Activated CD4-positive, alpha-beta T cell treated with anti-CD3 and anti-CD28 coated beads for 48 hours (primary cell): Measurements from ENCODE around the gene CCDC91.

Experiments used
- DNase-seq: peaks from one replicate; pipeline ENCODE4 v3.0.0-alpha.2; 2020

Gene CCDC91

GRCh38 chr12:28550757-28551704 lies 360.8 kb downstream of the CCDC91 start:
- no peak for DNase-seq

- DNase-seq, result no peak
Measured at GRCh38 chr12:28552251-28552970, 362.2 kb downstream of the CCDC91 start.

GRCh38 chr12:28555748-28556147 lies 365.5 kb downstream of the CCDC91 start:
- no peak for DNase-seq

- DNase-seq, result no peak
Measured at GRCh38 chr12:28558250-28558649, 368.0 kb downstream of the CCDC91 start.

- DNase-seq, result no peak
Measured at GRCh38 chr12:28563286-28563685, 373.0 kb downstream of the CCDC91 start.

- DNase-seq, result no peak
Measured at GRCh38 chr12:28563936-28564335, 373.7 kb downstream of the CCDC91 start.

DNA sequence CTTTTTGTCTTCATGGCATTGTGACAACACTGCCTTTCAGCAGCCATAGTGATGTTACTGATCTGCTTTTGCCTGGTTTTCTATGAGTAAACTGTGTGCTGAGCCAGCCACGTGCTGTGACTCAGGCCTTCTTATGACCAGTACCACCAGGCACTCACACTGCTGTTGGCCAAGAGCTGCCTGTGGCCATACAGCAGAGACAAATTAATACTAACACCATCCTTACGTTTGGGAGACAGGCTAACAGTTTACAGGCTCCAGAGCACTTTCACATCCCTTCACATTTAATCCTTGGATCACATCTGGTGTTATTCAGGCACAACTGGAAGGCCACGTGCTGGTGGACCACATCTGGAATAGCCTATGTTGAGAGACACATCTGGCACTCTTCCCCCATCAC lies 377.9 kb downstream of the CCDC91 start:
- no peak for DNase-seq

- no peak for DNase-seq
Measured at GRCh38 chr12:28568704-28569103, 378.4 kb downstream of the CCDC91 start.

- no peak for DNase-seq
Measured at GRCh38 chr12:28569698-28570411, 379.6 kb downstream of the CCDC91 start.

DNA sequence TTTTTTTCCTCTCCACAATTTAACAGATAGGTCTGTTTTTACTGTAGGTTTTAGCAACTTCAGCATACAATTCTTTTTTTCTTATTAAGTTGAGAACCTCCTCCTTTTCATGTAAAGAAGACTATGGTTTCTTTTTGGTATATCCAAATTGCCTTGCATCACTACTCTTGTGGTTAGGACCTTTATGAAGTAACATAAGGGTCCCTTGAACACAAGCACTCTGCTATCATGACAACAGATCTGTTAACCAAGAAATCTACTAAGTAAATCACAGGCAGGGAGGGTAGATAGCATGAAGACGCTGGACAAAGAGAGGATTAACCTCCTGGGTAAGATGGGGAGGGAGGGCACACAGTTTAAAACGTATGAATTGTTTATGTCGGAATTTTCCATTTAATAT lies 380.6 kb downstream of the CCDC91 start:
- DNase-seq, result no peak

GRCh38 chr12:28574746-28575592 lies 384.7 kb downstream of the CCDC91 start:
- DNase-seq, result no peak

DNA sequence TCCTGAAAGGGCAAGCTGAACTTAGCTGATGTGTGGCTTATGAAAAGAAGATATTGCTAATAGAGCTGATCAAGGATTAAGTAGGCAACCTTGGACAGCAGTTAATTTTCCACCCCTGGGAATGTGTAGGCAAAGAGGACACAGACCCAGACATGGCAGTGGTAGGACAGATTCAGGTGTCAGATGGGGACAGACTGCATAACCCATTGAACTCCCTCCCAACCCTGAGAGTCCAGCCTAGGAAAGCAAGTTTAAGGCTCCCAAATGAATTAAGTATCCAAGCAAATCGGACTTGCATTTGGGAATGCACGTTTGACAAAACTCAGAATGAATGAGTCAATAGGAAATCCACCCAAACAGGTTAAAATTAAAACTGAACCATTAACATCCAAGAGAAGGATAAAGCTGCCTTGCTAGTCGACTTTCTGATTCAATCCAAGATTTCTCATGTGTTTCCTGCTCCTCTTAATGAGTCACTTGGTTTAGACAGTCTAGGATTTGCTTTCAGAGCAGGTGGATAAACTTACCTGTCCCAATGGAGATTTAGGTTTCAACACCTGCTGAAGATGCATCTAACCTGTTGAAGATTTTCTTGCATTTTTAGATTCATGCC lies 385.4 kb downstream of the CCDC91 start:
- DNase-seq, result no peak

- DNase-seq, result no peak
Measured at GRCh38 chr12:28578361-28578760, 388.1 kb downstream of the CCDC91 start.

GRCh38 chr12:28578833-28579252 lies 388.6 kb downstream of the CCDC91 start:
- DNase-seq, result no peak

DNA sequence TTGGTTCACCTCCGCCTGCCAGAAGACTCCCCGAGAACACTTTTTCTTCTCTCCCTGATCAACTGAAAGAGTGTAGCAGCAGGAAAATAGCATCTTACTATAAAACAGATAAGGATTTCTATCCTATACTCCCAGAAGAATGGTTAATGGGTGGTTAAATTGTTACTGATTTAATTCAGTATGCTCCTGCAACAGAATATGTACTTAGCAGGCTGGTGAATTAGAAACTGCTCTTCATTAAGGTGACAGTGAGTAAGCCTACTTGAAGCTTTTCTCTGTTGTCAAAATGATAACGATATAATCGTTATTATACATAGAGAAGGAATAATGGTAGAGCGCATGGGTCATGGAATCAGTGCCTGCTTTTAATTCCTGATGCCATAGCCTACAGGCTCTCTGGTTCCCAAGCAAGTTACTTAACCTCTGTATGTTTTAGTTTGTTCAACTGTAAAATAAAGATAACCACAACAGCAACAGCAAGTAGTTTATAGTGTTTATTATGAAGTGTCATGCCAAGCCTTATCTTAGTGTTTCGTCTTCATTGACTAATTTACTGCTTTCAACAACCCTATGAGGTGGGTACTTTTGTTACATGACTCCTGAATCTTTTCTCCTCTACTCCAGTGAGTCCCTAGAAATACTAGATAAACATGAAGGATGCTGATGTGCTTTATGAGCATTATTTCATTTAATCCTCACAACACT lies 392.6 kb downstream of the CCDC91 start:
- no peak for DNase-seq

GRCh38 chr12:28583701-28584261 lies 393.5 kb downstream of the CCDC91 start:
- DNase-seq, result no peak

GRCh38 chr12:28585146-28585545 lies 394.9 kb downstream of the CCDC91 start:
- DNase-seq, result no peak

DNA sequence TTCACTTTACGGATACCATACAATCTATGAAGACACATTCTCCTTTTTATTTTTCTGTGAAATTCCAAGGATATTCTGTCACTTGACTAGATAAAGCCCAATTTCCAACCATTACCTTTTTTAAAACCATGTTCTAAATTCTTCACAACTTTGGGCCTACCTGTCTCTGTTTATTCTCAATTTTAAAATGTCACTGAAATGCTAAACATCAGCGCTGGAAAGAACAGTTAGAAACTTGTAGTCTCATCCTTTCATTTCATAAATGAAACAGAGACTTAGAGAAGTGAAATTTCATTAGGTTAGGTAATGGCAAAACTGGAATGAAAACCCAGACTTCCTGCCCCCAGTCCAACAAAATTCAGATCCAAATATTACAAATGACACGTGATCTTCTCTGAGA lies 396.2 kb downstream of the CCDC91 start:
- DNase-seq, result no peak

- DNase-seq, result no peak
Measured at GRCh38 chr12:28591831-28592230, 401.6 kb downstream of the CCDC91 start.
